Measurements from ENCODE around the gene SRL.

DNA sequence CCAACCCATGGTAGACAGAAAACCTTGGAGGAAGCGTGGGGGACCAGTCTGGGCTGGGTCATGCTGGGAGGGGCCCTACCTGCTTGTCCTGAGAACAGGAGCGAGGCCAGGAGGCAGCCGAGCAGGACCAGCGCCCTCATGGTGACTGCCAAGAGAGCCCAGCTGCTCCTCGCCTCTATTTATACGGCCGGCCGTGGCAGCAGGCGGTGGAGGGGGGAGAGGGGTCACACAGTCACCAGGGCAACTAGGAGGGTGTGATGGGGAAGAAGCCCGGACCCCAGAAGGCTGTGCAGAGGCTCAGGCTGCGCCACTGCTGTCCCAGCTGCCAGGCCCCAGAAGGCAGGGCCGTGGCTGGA lies at the start of gene SRL:
- TF ChIP-seq EZH2 (IDR thresholded peaks at IDR 0.05) (no peak), POLR2AphosphoS5 (IDR thresholded peaks at IDR 0.05; ENCODE audit: borderline replicate concordance, low read depth, low read length) (no peak), FOXP2 (optimal IDR thresholded peaks at IDR 0.05; ENCODE audit: control extremely low read depth, extremely low read length, insufficient read depth) (no peak)
